CD14-positive monocyte (primary cell): ENCODE measurements around the gene STRN. TPM values are rescaled to one million over a fixed set of nuclear protein-coding genes. Genes with fewer than 3 reads are reported as not detected.

Experiments
- DNase-seq, 3 donors: peaks; one replicate each; pipeline ENCODE4 v3.0.0-alpha.2; 2011 to 2022
- H2AFZ ChIP-seq: 2 replicates; pipeline ENCODE4 v1.6.0; 2012; ENCODE audit warnings: mild to moderate bottlenecking, low read depth, low read length, inconsistent platforms; ENCODE audit not compliant: insufficient read depth, poor library complexity, severe bottlenecking
- H3K27ac ChIP-seq, 2 donors: 1 replicate in 1 of 2; 2 replicates in 1 of 2; pipeline ENCODE4 v1.5.1; 2012 to 2013; ENCODE audit warnings: low read length in 2 of 2, control low read depth in 1 of 2, inconsistent platforms in 1 of 2, low read depth in 1 of 2, mild to moderate bottlenecking in 1 of 2
- H3K27me3 ChIP-seq, 2 donors: one replicate each; pipeline versions ENCODE4 v1.6.0 to v1.6.1; 2011 to 2013; ENCODE audit warnings: low read length in 2 of 2; ENCODE audit not compliant: control insufficient read depth in 2 of 2, insufficient read depth in 2 of 2
- H3K36me3 ChIP-seq, 2 donors: replicated peaks in 1 of 2; 1 replicate in 1 of 2; 2 replicates in 1 of 2; pipeline versions ENCODE4 v1.5.1 to v1.6.1; 2012 to 2013; ENCODE audit warnings: low read length in 2 of 2, control low read depth in 1 of 2, inconsistent platforms in 1 of 2, mild to moderate bottlenecking in 1 of 2; ENCODE audit not compliant: insufficient read depth in 2 of 2, control insufficient read depth in 1 of 2
- H3K4me1 ChIP-seq, 2 donors: 1 replicate in 1 of 2; 2 replicates in 1 of 2; pipeline versions ENCODE4 v1.5.1 to v1.6.1; 2012 to 2013; ENCODE audit warnings: low read length in 2 of 2, control low read depth in 1 of 2, inconsistent platforms in 1 of 2, mild to moderate bottlenecking in 1 of 2, moderate library complexity in 1 of 2; ENCODE audit not compliant: insufficient read depth in 2 of 2, control insufficient read depth in 1 of 2
- H3K4me2 ChIP-seq: replicated peaks from 2 replicates; pipeline ENCODE3; 2012; ENCODE audit warnings: low read length, moderate library complexity, mild to moderate bottlenecking; ENCODE audit not compliant: poor library complexity, severe bottlenecking; ENCODE audit errors: extremely low read depth
- H3K4me3 ChIP-seq, 3 experiments: fragments of 200-600 bp in 1 of 3; sonication (generic) in 1 of 3; replicated peaks in 1 of 3; 1 replicate in 2 of 3; 2 replicates in 1 of 3; pipeline ENCODE4 v1.5.1; 2011 to 2013; ENCODE audit warnings: low read length in 3 of 3, mild to moderate bottlenecking in 3 of 3, control low read depth in 2 of 3, low read depth in 2 of 3, inconsistent platforms in 1 of 3, moderate library complexity in 1 of 3
- H3K79me2 ChIP-seq: 2 replicates; pipeline ENCODE4 v1.6.0; 2012; ENCODE audit warnings: mild to moderate bottlenecking, control low read depth, inconsistent platforms, low read length, moderate library complexity; ENCODE audit not compliant: insufficient read depth
- H3K9ac ChIP-seq: 2 replicates; pipeline ENCODE4 v1.6.0; 2017; ENCODE audit warnings: low read length, mild to moderate bottlenecking; ENCODE audit not compliant: insufficient read depth, poor library complexity, severe bottlenecking
- H3K9me3 ChIP-seq, 2 donors: replicated peaks in 1 of 2; 1 replicate in 1 of 2; 2 replicates in 1 of 2; pipeline versions ENCODE4 v1.5.1 to v1.6.1; 2012 to 2013; ENCODE audit warnings: low read length in 2 of 2, control low read depth in 1 of 2; ENCODE audit not compliant: control insufficient read depth in 1 of 2, insufficient read depth in 1 of 2
- H4K20me1 ChIP-seq: 2 replicates; pipeline ENCODE4 v1.6.0; 2012; ENCODE audit warnings: mild to moderate bottlenecking, low read length, control low read depth, moderate library complexity; ENCODE audit not compliant: insufficient read depth
- H3K27ac Mint-ChIP-seq, 7 donors: one replicate each; pipeline ENCODE4 v1.8.0; 2020; ENCODE audit warnings: mild to moderate bottlenecking in 7 of 7, mixed read lengths in 7 of 7, moderate library complexity in 6 of 7, inconsistent platforms in 2 of 7
- H3K27me3 Mint-ChIP-seq, 3 donors: one replicate each; pipeline ENCODE4 v1.8.0; 2021 to 2022; ENCODE audit warnings: low read depth in 3 of 3, mild to moderate bottlenecking in 3 of 3, mixed read lengths in 3 of 3, moderate library complexity in 3 of 3, inconsistent platforms in 1 of 3
- H3K36me3 Mint-ChIP-seq, 2 donors: one replicate each; pipeline ENCODE4 v1.8.0; 2020; ENCODE audit warnings: mixed read lengths in 2 of 2, inconsistent platforms in 1 of 2, mild to moderate bottlenecking in 1 of 2
- H3K4me1 Mint-ChIP-seq: one replicate; pipeline ENCODE4 v1.8.0; 2020; ENCODE audit warnings: mild to moderate bottlenecking, mixed read lengths
- H3K4me3 Mint-ChIP-seq, 2 donors: one replicate each; pipeline ENCODE4 v1.8.0; 2020; ENCODE audit warnings: mild to moderate bottlenecking in 2 of 2, mixed read lengths in 2 of 2, moderate library complexity in 1 of 2
- H3K9me3 Mint-ChIP-seq, 7 donors: one replicate each; pipeline ENCODE4 v1.8.0; 2020 to 2022; ENCODE audit warnings: mixed read lengths in 7 of 7, mild to moderate bottlenecking in 6 of 7, moderate library complexity in 6 of 7, inconsistent platforms in 2 of 7
- WGBS: methylation state at CpG from one replicate; pipeline ENCODE4 v1.1.5; 2013; ENCODE audit warnings: missing lambda C conversion rate; ENCODE audit not compliant: insufficient coverage; 5-methylcytosine and 5-hydroxymethylcytosine counted together
- intact Hi-C, 2 donors: fragments of 100-400 bp; cut with micrococcal nuclease; formaldehyde crosslinking; loops; one replicate each; pipeline versions ENCODE4 v1.15.0 to v1.15.1; 2023
- polyA plus RNA-seq, 3 donors: library from polyadenylated mRNA; depleted of rRNA in 1 of 3; unstranded in 2 of 3; stranded (reverse) in 1 of 3; fragments of 300-500 nt in 2 of 3; fragments of >200 nt in 1 of 3; fragmentation: Illumina TruSeq in 2 of 3; gene quantifications; 1 replicate in 2 of 3; 2 replicates in 1 of 3; pipeline ENCODE4 v1.2.3, GENCODE V29; 2012 to 2021
- TF ChIP-seq, protein P1 (sequence below): fragments of 200-600 bp; IDR thresholded peaks from one replicate; pipeline ENCODE4 v1.8.0; 2022; ENCODE audit warnings: antibody characterized with exemption, mild to moderate bottlenecking

STRN gene
- polyA plus RNA-seq, 3 donors, result 7.0 to 15.7 (median 10.7) TPM

DNA sequence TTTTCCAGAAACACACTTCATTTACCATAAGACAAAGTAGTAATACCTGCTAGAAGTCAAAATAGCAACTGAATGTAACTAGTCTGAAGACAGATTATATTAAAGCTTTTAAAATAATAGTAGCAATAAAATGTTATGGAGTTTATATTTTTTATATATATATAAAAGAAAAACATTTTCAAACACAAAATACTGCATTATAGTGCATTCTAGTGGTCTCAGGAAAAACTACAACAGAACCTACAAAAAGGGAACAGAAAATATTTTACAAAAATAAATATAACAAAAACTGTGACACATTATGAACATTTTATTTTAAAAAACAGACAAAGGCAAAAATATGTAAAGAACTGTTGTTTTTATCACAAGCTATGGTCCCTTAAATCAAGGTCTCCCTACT, 48.0 kb downstream of the STRN start:
- H3K4me3 ChIP-seq, result no peak overlapping the region
- H3K36me3 Mint-ChIP-seq, result peaks cover 8 to 12% of the 10 kb centered on the region in 2 donors
- H2AFZ ChIP-seq, result no peak overlapping the region
- intact Hi-C loops, result no loop called here
- no peak overlapping the region for H3K4me3 Mint-ChIP-seq
- no peaks in the 10 kb centered on the region for H3K27me3 ChIP-seq
- H3K36me3 ChIP-seq, result peaks cover 2 to 7% of the 10 kb centered on the region in 2 donors
- no peaks in the 10 kb centered on the region for H3K27me3 Mint-ChIP-seq
- no peak for DNase-seq
- no peak overlapping the region for H3K27ac ChIP-seq
- H3K27ac Mint-ChIP-seq, result no peak overlapping the region
- H3K9me3 ChIP-seq, result no peaks in the 10 kb centered on the region
- no peaks in the 10 kb centered on the region for H4K20me1 ChIP-seq
- H3K4me1 ChIP-seq, result peaks cover 8 to 14% of the 10 kb centered on the region in 2 donors
- no peak overlapping the region for H3K4me2 ChIP-seq
- peaks cover 17% of the 10 kb centered on the region for H3K4me1 Mint-ChIP-seq
- TF ChIP-seq, protein P1, sequence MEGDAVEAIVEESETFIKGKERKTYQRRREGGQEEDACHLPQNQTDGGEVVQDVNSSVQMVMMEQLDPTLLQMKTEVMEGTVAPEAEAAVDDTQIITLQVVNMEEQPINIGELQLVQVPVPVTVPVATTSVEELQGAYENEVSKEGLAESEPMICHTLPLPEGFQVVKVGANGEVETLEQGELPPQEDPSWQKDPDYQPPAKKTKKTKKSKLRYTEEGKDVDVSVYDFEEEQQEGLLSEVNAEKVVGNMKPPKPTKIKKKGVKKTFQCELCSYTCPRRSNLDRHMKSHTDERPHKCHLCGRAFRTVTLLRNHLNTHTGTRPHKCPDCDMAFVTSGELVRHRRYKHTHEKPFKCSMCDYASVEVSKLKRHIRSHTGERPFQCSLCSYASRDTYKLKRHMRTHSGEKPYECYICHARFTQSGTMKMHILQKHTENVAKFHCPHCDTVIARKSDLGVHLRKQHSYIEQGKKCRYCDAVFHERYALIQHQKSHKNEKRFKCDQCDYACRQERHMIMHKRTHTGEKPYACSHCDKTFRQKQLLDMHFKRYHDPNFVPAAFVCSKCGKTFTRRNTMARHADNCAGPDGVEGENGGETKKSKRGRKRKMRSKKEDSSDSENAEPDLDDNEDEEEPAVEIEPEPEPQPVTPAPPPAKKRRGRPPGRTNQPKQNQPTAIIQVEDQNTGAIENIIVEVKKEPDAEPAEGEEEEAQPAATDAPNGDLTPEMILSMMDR, result peak; percentile 59
- H3K9me3 Mint-ChIP-seq, result peaks cover 0 to 1% (median 0%) of the 10 kb centered on the region in 7 donors
- H3K79me2 ChIP-seq, result peaks cover 4% of the 10 kb centered on the region
- H3K9ac ChIP-seq, result no peak overlapping the region

DNA sequence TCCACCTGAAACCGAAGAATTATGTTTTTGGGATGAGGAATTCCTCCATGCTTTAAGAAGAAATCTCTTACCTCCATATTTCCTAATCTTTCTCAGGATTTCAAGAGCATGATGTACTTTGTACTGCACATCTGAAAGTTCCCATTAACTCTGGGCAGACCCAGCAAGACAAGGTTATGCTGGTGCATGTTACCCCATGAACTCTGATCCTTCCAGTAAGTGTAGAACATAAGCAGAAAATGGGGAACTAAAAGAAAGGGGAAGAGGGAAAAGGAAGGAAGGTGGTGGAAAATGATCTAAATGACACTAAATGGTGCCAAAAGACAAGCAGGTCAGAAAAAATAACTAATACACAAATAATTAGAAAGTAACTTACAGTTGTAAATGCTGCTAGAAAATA, 50.7 kb downstream of the STRN start:
- Histone ChIP-seq H2AFZ (no peak overlapping the region), H3K4me1 (peaks cover 8 to 14% of the 10 kb centered on the region in 2 donors), H3K36me3 (peaks cover 9 to 19% of the 10 kb centered on the region in 2 donors), H3K4me3 (no peak overlapping the region), H3K9me3 (no peaks in the 10 kb centered on the region), H3K9ac (no peak overlapping the region), H3K27ac (peak overlapping the region in 1 of 2 donors; percentile 30), H3K79me2 (peaks cover 4% of the 10 kb centered on the region), H4K20me1 (no peaks in the 10 kb centered on the region), H3K27me3 (no peaks in the 10 kb centered on the region), H3K4me2 (peak overlapping the region; percentile 1)
- intact Hi-C loops, result no loop called here
- H3K9me3 Mint-ChIP-seq, result no peaks in the 10 kb centered on the region
- H3K4me1 Mint-ChIP-seq, result peaks cover 9% of the 10 kb centered on the region
- peaks cover 4 to 8% of the 10 kb centered on the region in 2 donors for H3K36me3 Mint-ChIP-seq
- WGBS, result no CpG with 5 or more reads among the region's 1 CpG
- H3K27ac Mint-ChIP-seq, result peak overlapping the region in 4 of 7 donors; percentile 20 to 74 (median 46)
- TF ChIP-seq, protein P1, result no peak
- DNase-seq, result peak; percentile 21 to 44 (median 41)
- H3K27me3 Mint-ChIP-seq, result no peaks in the 10 kb centered on the region
- H3K4me3 Mint-ChIP-seq, result peak overlapping the region in 1 of 2 donors; percentile 33
